Right ventricle myocardium superior (tissue), 1 donor: ENCODE data around the gene CPT1C. TPM values are rescaled to one million over a fixed set of nuclear protein-coding genes. Genes with fewer than 3 reads are reported as not detected.

ENCODE experiments used
- ATAC-seq: fragments of 200-7000 bp; cut with Tn5 transposase; one replicate; pipeline ENCODE4 v1.9.1; 2020; ENCODE audit warnings: mild to moderate bottlenecking; ENCODE audit not compliant: poor library complexity
- DNase-seq: peaks from one replicate; pipeline ENCODE4 v3.0.0-alpha.2; 2020
- intact Hi-C: fragments of 100-400 bp; cut with DNase I; formaldehyde crosslinking; loops from one replicate; pipeline ENCODE4 v1.11.2; 2022
- long read RNA-seq: library from polyadenylated mRNA; unstranded; transcript quantifications from one replicate; pipeline ENCODE4 v2.0.0, GENCODE V29; 2021
- total RNA-seq: library from RNA; stranded (reverse); fragmentation: NEBNext Ultra II Directional; extraction: Animal tissue kit (Norgen Biotek cat#: 25700); gene quantifications from one replicate; pipeline ENCODE4 v1.2.1, GENCODE V29; 2021
- donor health status: DM: no; HTN: yes; CAD: no; lungs with severe emphysema.

CPT1C gene
- total RNA-seq: 2.2 TPM
- long read RNA-seq, partial matches to known transcripts: 1 of 4 reads
- long read RNA-seq, other reads (novel, unspliced or antisense): 1 of 4 reads

DNA sequence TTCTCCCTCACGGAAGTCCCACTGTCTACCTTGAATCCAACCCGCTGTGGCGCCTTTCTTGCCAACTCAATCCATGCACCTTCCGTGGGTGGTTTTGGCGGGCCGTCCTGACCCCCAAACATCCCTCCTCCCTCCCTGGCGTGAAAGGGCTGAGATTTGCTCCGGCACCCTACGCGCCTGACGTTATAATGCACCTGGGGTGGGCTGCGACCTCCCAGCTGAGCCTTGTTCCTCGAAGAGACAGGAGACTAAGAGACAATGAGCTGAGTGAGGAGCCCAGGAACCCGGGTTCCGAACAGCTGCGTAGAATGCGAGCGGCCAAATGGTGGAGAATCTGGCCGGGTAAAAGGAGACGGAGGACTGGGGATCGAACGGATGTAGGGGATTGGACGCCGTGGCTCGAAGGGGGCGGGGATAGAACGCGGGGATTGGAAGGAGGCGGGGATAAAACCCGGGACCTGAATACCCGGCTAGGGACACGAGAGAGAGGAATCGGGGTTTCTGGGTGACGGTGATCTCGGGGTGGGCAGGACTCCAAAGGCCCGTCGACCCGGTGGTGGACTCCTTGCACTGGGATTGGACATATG lies at the start of gene CPT1C:
Gene CPT1C (plus strand): TSS at position 461 of the 587 bp plus-strand sequence. CDS start 1,137 bp downstream, outside the sequence.
- DNase-seq (peak; percentile 85), ATAC-seq (peak; percentile 85)
- intact Hi-C loops: no loop called here

GRCh38 chr19:49641688-49642491 lies 49.0 kb upstream of the CPT1C start, which contains the start of gene SCAF1:
TSS of gene SCAF1 (plus strand) at chr19:49642209. CDS start at chr19:49645027, 2,818 bp downstream.
- ATAC-seq: peak; percentile 82
- DNase-seq: peak; percentile 100
- intact Hi-C loops: no loop called here

- DNase-seq: no peak
- intact Hi-C loops: no loop called here
- ATAC-seq: no peak
Measured at GRCh38 chr19:49642492-49643035, 48.4 kb upstream of the CPT1C start.

DNA sequence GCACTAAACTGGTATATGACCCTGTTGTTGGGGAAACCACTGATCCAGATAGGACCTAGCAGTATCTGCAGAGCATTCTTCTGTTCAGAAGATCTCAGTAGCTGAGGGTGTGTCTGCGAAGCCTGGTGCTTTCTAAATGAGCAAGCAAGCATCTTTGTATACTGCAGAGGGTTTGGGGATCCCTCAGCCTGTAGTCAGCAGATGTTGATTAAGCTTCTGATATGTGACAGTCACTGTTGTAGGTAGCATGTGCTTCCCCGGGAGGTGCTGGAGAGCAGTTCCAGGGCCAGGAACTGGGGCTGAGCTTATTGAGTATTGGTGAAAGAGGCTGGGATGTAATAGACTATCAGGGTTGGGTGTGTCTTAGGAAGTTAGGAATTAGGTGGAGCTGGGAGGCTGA lies 47.5 kb upstream of the CPT1C start:
- ATAC-seq: no peak
- DNase-seq: no peak
- intact Hi-C loops: no loop called here

- DNase-seq: no peak
- intact Hi-C loops: no loop called here
- no peak for ATAC-seq
Measured at GRCh38 chr19:49645592-49645991, 45.3 kb upstream of the CPT1C start.

DNA sequence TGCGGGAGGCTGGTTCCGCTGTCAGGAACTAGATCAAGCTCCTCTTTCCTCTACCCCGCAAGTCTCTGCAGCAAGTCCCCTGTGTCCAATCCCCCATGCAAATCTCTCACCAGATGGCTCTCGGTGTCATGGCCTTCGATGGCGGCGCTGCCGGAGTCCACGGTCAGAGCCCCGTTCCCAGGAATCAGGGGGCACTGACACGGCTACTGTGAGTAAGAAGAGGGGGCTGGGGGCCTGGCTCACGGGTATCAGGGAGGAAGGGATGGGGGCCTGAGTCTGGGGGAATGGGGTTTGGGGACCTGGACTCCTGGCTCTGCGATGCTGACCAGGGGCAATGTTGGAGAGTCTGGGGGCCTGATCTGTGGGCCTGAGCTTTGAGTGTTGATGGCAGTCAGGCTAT lies 44.9 kb upstream of the CPT1C start:
- no peak for DNase-seq
- ATAC-seq: no peak
- intact Hi-C loops: no loop called here

GRCh38 chr19:49646586-49646985 lies 44.3 kb upstream of the CPT1C start:
- intact Hi-C loops: no loop called here
- DNase-seq (no peak), ATAC-seq (no peak)

- DNase-seq (no peak), ATAC-seq (no peak)
- intact Hi-C loops: no loop called here
Measured at GRCh38 chr19:49651029-49651819, 39.7 kb upstream of the CPT1C start.

DNA sequence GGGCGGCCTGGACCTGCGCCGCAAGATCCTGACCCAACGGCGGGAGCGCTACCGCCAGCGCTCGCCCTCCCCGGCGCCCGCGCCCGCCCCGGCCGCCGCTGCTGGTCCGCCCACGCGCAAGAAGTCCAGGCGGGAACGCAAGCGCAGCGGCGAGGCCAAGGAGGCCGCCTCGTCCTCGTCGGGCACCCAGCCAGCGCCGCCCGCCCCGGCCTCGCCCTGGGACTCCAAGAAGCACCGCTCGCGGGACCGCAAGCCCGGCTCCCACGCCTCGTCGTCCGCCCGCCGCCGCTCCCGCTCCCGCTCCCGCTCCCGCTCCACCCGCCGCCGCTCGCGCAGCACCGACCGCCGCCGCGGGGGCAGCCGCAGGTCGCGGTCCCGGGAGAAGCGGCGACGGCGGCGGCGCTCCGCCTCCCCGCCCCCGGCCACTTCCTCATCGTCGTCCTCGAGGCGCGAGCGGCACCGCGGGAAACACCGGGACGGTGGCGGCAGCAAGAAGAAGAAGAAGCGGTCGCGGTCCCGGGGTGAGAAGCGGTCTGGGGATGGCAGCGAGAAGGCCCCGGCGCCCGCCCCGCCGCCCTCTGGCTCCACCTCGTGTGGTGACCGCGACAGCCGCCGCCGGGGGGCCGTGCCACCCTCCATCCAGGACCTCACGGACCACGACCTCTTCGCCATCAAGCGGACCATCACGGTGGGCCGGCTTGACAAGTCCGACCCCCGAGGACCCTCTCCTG lies 38.9 kb upstream of the CPT1C start:
- intact Hi-C loops: no loop called here

GRCh38 chr19:49652551-49653465 lies 38.1 kb upstream of the CPT1C start:
- intact Hi-C loops: no loop called here
- DNase-seq (no peak), ATAC-seq (no peak)

More for the DNA sequence above, 38.9 kb upstream of the CPT1C start:
- no peak for DNase-seq
- no peak for ATAC-seq

GRCh38 chr19:49653466-49653806 lies 37.5 kb upstream of the CPT1C start:
- ATAC-seq: no peak
- intact Hi-C loops: no loop called here
- DNase-seq: no peak

GRCh38 chr19:49654581-49654980 lies 36.3 kb upstream of the CPT1C start:
- intact Hi-C loops: no loop called here
- DNase-seq (no peak), ATAC-seq (no peak)

- no peak for ATAC-seq
- no peak for DNase-seq
- intact Hi-C loops: no loop called here
Measured at GRCh38 chr19:49655570-49656455, 35.1 kb upstream of the CPT1C start.

GRCh38 chr19:49656456-49657109 lies 34.3 kb upstream of the CPT1C start:
- intact Hi-C loops: no loop called here
- ATAC-seq (no peak), DNase-seq (no peak)

DNA sequence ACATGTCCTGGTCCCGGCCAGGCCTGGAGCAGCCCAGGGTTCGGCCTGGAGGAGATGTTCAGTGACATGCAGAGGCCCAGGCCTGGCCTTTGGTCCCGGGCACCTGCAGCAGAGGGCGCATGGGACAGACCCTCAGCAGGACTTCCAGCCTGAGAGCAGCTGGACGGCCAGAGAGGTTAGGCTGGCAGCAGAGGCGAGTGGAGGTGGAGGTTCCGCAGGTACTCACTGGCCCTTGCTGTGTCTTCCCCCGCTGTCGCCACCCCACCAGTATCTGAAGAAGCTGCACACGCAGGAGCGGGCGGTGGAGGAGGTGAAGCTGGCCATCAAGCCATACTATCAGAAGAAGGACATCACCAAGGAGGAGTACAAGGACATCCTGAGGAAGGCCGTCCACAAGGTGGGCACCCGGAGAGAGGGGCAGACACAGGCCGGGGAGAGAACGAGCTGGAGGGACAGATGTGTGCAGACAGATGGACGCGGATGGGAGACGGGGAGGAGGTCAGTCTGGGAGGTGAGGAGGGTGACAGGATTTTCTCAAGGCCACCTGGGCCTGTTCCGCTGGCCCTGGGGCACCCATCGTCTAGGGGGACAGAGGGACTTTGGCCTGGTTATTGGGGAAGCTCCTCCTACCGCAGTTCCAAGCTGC lies 33.3 kb upstream of the CPT1C start:
- ATAC-seq (no peak), DNase-seq (no peak)
- intact Hi-C loops: no loop called here

DNA sequence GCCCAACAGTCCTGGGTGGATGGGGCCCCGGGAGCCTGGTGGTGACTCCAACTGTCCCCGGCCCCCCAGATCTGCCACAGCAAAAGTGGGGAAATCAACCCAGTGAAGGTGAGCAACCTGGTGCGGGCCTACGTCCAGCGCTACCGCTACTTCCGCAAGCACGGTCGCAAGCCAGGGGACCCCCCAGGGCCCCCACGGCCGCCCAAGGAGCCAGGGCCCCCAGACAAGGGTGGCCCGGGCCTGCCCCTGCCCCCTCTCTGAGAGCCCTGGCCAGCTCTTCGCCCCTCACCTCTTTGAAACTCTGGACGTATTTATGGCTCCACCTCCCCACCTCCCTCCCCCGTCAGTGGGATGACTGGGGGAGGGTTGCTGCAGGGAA lies 32.8 kb upstream of the CPT1C start:
- intact Hi-C loops: no loop called here
- DNase-seq: no peak
- ATAC-seq: no peak
